GM18873 (cell line): Measurements from ENCODE around the gene OR8B2.
"Not testable (repeated sequence)": the region's sequence is repeated elsewhere in the genome, so short reads cannot be mapped to it uniquely, and the experiment has no call there.

Experiments
- ATAC-seq: cut with Tn5 transposase; IDR thresholded peaks from one replicate; pipeline ENCODE4 v1.9.1; 2021; ENCODE audit warnings: mild to moderate bottlenecking, moderate library complexity, moderate number of reproducible peaks; ENCODE audit not compliant: unreplicated experiment, low FRiP score

The OR8B2 gene

GRCh38 chr11:124384399-124384798, at the start of gene OR8B2:
TSS of gene OR8B2 (minus strand) at chr11:124384499. CDS start at chr11:124383343, 1,156 bp downstream.
- no peak for ATAC-seq

GRCh38 chr11:124429599-124429998, 45.3 kb upstream of the OR8B2 start:
- no peak for ATAC-seq

GRCh38 chr11:124424384-124424921, 40.2 kb upstream of the OR8B2 start, which contains the start of gene OR8B4:
TSS of gene OR8B4 (minus strand) at chr11:124424871. CDS start at chr11:124424871, 0 bp downstream.
- ATAC-seq: no peak

GRCh38 chr11:124421043-124421442, 36.7 kb upstream of the OR8B2 start:
- no peak for ATAC-seq

- ATAC-seq: no peak
Measured at GRCh38 chr11:124415356-124415923, 31.1 kb upstream of the OR8B2 start.

GRCh38 chr11:124409906-124410305, 25.6 kb upstream of the OR8B2 start:
- ATAC-seq: no peak

- ATAC-seq: no peak
Measured at GRCh38 chr11:124405581-124405980, 21.3 kb upstream of the OR8B2 start.

GRCh38 chr11:124403186-124403585, 18.9 kb upstream of the OR8B2 start:
- not testable (repeated sequence) for ATAC-seq

- ATAC-seq: no peak
Measured at GRCh38 chr11:124402326-124402922, 18.1 kb upstream of the OR8B2 start.

- no peak for ATAC-seq
Measured at GRCh38 chr11:124398924-124399323, 14.6 kb upstream of the OR8B2 start, which contains the start of gene OR8B3. TSS of gene OR8B3 (minus strand) at chr11:124399024. CDS start at chr11:124397351, 1,673 bp downstream.

- not testable (repeated sequence) for ATAC-seq
Measured at GRCh38 chr11:124396847-124397246, 12.5 kb upstream of the OR8B2 start.

GRCh38 chr11:124394408-124394807, 10.1 kb upstream of the OR8B2 start:
- ATAC-seq: no peak

GRCh38 chr11:124382857-124383256, 1.4 kb downstream of the OR8B2 start:
- not testable (repeated sequence) for ATAC-seq

- ATAC-seq: no peak
Measured at GRCh38 chr11:124380585-124380984, 3.7 kb downstream of the OR8B2 start.

- ATAC-seq: no peak
Measured at GRCh38 chr11:124376280-124376679, 8.0 kb downstream of the OR8B2 start.

GRCh38 chr11:124359566-124359965, 24.7 kb downstream of the OR8B2 start:
- ATAC-seq: no peak

- no peak for ATAC-seq
Measured at GRCh38 chr11:124346311-124346955, 37.9 kb downstream of the OR8B2 start.

- no peak for ATAC-seq
Measured at GRCh38 chr11:124344346-124344745, 40.0 kb downstream of the OR8B2 start.

- no peak for ATAC-seq
Measured at GRCh38 chr11:124340142-124340447, 44.2 kb downstream of the OR8B2 start.

GRCh38 chr11:124339396-124340141, 44.7 kb downstream of the OR8B2 start:
- ATAC-seq: no peak
